ENCODE data around the gene AGXT. TPM values are rescaled to one million over a fixed set of nuclear protein-coding genes. Genes with fewer than 3 reads are reported as not detected.

Gene AGXT
- total and polyA plus RNA-seq, 2 of the 8 experiments (the other 6 are each of a cell fraction or from before 2014, with no cell fraction given): 0.03 TPM; not detected in 1

GRCh38 chr2:240925568-240926515 is 57.2 kb downstream of the AGXT start:
- Histone ChIP-seq H3K23ac (ENCODE audit: insufficient read length) (no peak overlapping the region), H3K4me3 (ENCODE audit: extremely low read depth in 1 of 4, insufficient read depth in 2 of 4, low read depth in 3 of 4, low read length in 4 of 4) (no peak overlapping the region), H2AK5ac (ENCODE audit: low read depth, low read length) (no peak overlapping the region), H3K36me3 (ENCODE audit: control insufficient read depth in 2 of 4, insufficient read depth in 4 of 4, low read length in 3 of 4) (no peaks in the 10 kb centered on the region), H3K27ac (ENCODE audit: low read depth, low read length) (no peak overlapping the region), H4K8ac (ENCODE audit: extremely low read depth, insufficient read depth, low read length) (no peak overlapping the region), H2BK15ac (ENCODE audit: low read length) (no peak overlapping the region), H2BK5ac (ENCODE audit: low read depth, low read length) (no peak overlapping the region), H3K79me2 (ENCODE audit: control insufficient read depth in 1 of 2, insufficient read depth in 2 of 2, low read length in 2 of 2) (no peaks in the 10 kb centered on the region), H3K9ac (replicated peaks in 1 of 4; ENCODE audit: extremely low read depth in 1 of 4, low read depth in 3 of 4, low read length in 3 of 4) (no peak overlapping the region), H3K4me1 (replicated peaks in 1 of 4; ENCODE audit: control insufficient read depth in 3 of 4, insufficient read depth in 4 of 4, low read length in 3 of 4) (no peaks in the 10 kb centered on the region; a peak in 2 of 7 replicates), H3K79me1 (ENCODE audit: low read depth, low read length) (no peaks in the 10 kb centered on the region), H2AFZ (ENCODE audit: low read length) (no peak overlapping the region), H3K14ac (ENCODE audit: insufficient read length) (no peak overlapping the region), H2BK12ac (ENCODE audit: low read depth, low read length) (no peak overlapping the region), H2BK120ac (replicated peaks; ENCODE audit: low read depth, low read length) (no peak overlapping the region), H3K56ac (replicated peaks; ENCODE audit: insufficient read length, low read depth, low read length) (no peak overlapping the region), H3K4me2 (ENCODE audit: insufficient read depth in 1 of 2, low read depth in 2 of 2, low read length in 2 of 2) (no peak overlapping the region), H4K5ac (ENCODE audit: insufficient read length, low read depth, low read length) (no peak overlapping the region), H4K91ac (replicated peaks; ENCODE audit: insufficient read length, low read length) (no peak overlapping the region), H2BK20ac (ENCODE audit: low read length) (no peak overlapping the region), H3K4ac (replicated peaks; ENCODE audit: insufficient read length, low read depth, low read length) (no peak overlapping the region), H3K9me3 (ENCODE audit: insufficient read depth in 2 of 2, low read depth in 1 of 2, low read length in 1 of 2) (no peaks in the 10 kb centered on the region), H3K18ac (ENCODE audit: extremely low read depth, low read length) (no peak overlapping the region), H3K23me2 (ENCODE audit: low read depth, low read length) (no peaks in the 10 kb centered on the region), H4K20me1 (replicated peaks in 1 of 2; ENCODE audit: control insufficient read depth in 1 of 2, insufficient read depth in 2 of 2, low read length in 2 of 2) (no peaks in the 10 kb centered on the region), H3K27me3 (replicated peaks in 1 of 4; ENCODE audit: control insufficient read depth in 3 of 4, extremely low read depth in 1 of 4, insufficient read depth in 3 of 4, low read length in 3 of 4) (no peaks in the 10 kb centered on the region)
- DNase-seq (ENCODE audit: low read depth in 1 of 2, low spot score in 2 of 2): peak in 1 of 2 experiments; percentile 59
- ChIA-PET POLR2A (ENCODE audit: partially characterized antibody) (no interaction called here), CTCF (ENCODE audit: partially characterized antibody) (interaction anchor here (0.8 to 1.9 kb wide), 5 partner anchors 10 to 66 kb away, joined by 3 to 6 read pairs (median 3); no protein-coding TSS in a partner anchor)
- no peak for TF ChIP-seq ATF3 (IDR thresholded peaks at IDR 0.05; ENCODE audit: insufficient read depth, low read depth, low read length)
- no peak for TF ChIP-seq SUZ12 (IDR thresholded peaks at IDR 0.05; ENCODE audit: low read length)
- TF ChIP-seq CTCF (IDR thresholded peaks at IDR 0.05; ENCODE audit: control extremely low read depth in 1 of 3, insufficient read depth in 1 of 3, low read depth in 1 of 3, low read length in 3 of 3): no peak
- no peak for FAIRE-seq
- 85% methylated on average over 28 of the region's 29 CpGs; no CpG with 5 or more reads in 1 of the 2 experiments for WGBS, 2 experiments (ENCODE audit: extremely low coverage in 1 of 2, insufficient coverage in 1 of 2, insufficient read length in 1 of 2, insufficient replicate concordance in 2 of 2, low coverage in 1 of 2, low lambda C conversion rate in 2 of 2, missing lambda C conversion rate in 1 of 2)

All from H1 (cell line).